GM18867 (cell line): Measurements from ENCODE around the gene LRRC75A.
"Not testable (repeated sequence)": the region's sequence is repeated elsewhere in the genome, so short reads cannot be mapped to it uniquely, and the experiment has no call there.

Experiments
- ATAC-seq: cut with Tn5 transposase; IDR thresholded peaks from one replicate; pipeline ENCODE4 v1.9.1; 2021; ENCODE audit warnings: mild to moderate bottlenecking, moderate library complexity; ENCODE audit not compliant: unreplicated experiment

Gene LRRC75A

GRCh38 chr17:16415031-16415924, 76.7 kb downstream of the LRRC75A start, which contains the start of gene TRPV2:
Gene TRPV2, plus strand, starts transcription at chr17:16415571. Its CDS starts 2,098 bp downstream, at chr17:16417669.
- peak; percentile 49 for ATAC-seq

- peak; percentile 85 for ATAC-seq
These were observed 83.9 kb downstream of the LRRC75A start for GRCh38 chr17:16407911-16408588.

- no peak for ATAC-seq
These were observed 85.0 kb downstream of the LRRC75A start for GRCh38 chr17:16406742-16407674.

GRCh38 chr17:16403847-16404246, 88.1 kb downstream of the LRRC75A start:
- ATAC-seq: not testable (repeated sequence)

GRCh38 chr17:16398270-16399267, 93.4 kb downstream of the LRRC75A start:
- peak; percentile 80 for ATAC-seq

GRCh38 chr17:16396693-16397092, 95.3 kb downstream of the LRRC75A start:
- not testable (repeated sequence) for ATAC-seq

- not testable (repeated sequence) for ATAC-seq
These were observed 96.1 kb downstream of the LRRC75A start for GRCh38 chr17:16395887-16396286.

GRCh38 chr17:16392491-16392890, 99.5 kb downstream of the LRRC75A start:
- ATAC-seq: not testable (repeated sequence)
